Esophagus squamous epithelium (tissue), 5 donors: ENCODE measurements around the gene TOM1L1. TPM values are rescaled to one million over a fixed set of nuclear protein-coding genes. Genes with fewer than 3 reads are reported as not detected.

ENCODE experiments used
- DNase-seq: peaks from one replicate; lab custom pipeline; 2025; lab: John Stamatoyannopoulos, UW
- H3K27ac ChIP-seq, 4 donors: fragments of 200-600 bp; sonication (generic); one replicate each; pipeline ENCODE4 v1.5.1; 2016 to 2019; ENCODE audit warnings: mild to moderate bottlenecking in 1 of 4
- H3K27me3 ChIP-seq, 4 donors: fragments of 200-600 bp; sonication (generic); 1 replicate in 3 of 4; 2 replicates in 1 of 4; pipeline versions ENCODE4 v1.5.1 to v1.6.0; 2017 to 2021; ENCODE audit warnings: antibody characterized with exemption in 1 of 4
- H3K36me3 ChIP-seq, 3 donors: fragments of 200-600 bp; sonication (generic); one replicate each; pipeline ENCODE4 v1.5.1; 2016 to 2019
- H3K4me1 ChIP-seq, 3 donors: fragments of 200-600 bp; sonication (generic); one replicate each; pipeline ENCODE4 v1.5.1; 2017 to 2019
- H3K4me3 ChIP-seq, 4 donors: fragments of 200-600 bp; sonication (generic); 1 replicate in 3 of 4; 2 replicates in 1 of 4; pipeline ENCODE4 v1.5.1; 2016 to 2019; ENCODE audit warnings: mild to moderate bottlenecking in 2 of 4, moderate library complexity in 1 of 4
- H3K9me3 ChIP-seq, 3 donors: fragments of 200-600 bp; sonication (generic); one replicate each; pipeline ENCODE4 v1.5.1; 2016 to 2019
- CTCF ChIP-seq, 6 experiments: fragments of 450-650 bp in 4 of 6; fragments of 200-600 bp in 2 of 6; sonication (generic) in 2 of 6; IDR thresholded peaks; one replicate each; pipeline ENCODE4 v1.5.1; 2016 to 2019; ENCODE audit warnings: antibody characterized with exemption in 6 of 6, mild to moderate bottlenecking in 4 of 6, moderate library complexity in 4 of 6
- POLR2A ChIP-seq, 4 donors: fragments of 450-650 bp; IDR thresholded peaks; one replicate each; pipeline ENCODE4 v1.6.1; 2017; ENCODE audit warnings: antibody characterized with exemption in 4 of 4, mild to moderate bottlenecking in 4 of 4, moderate library complexity in 3 of 4
- WGBS, 2 donors: methylation state at CpG; one replicate each; pipeline ENCODE4 v1.1.5; 2018; 5-methylcytosine and 5-hydroxymethylcytosine counted together
- intact Hi-C: fragments of 100-400 bp; cut with DNase I; formaldehyde crosslinking; loops from one replicate; pipeline ENCODE4 v1.15.0; 2022
- total RNA-seq, 4 donors: library from RNA; depleted of rRNA; stranded (reverse); fragments of >200 nt; gene quantifications; one replicate each; pipeline ENCODE4 v1.1.0, GENCODE V29; 2016
- donor health status: DM: yes; HTN: yes; CAD: no.

The TOM1L1 gene
- total RNA-seq, 4 donors from 2014 or later = 31.6 to 42.5 (median 40.0) TPM

GRCh38 chr17:54990118-54990517 is 89.5 kb downstream of the TOM1L1 start:
- intact Hi-C loops = loop anchor here (5.0 kb wide), 1 partner anchor 367 kb away; no protein-coding TSS in a partner anchor
- H3K36me3 ChIP-seq = peaks cover 0 to 5% (median 0%) of the 10 kb centered on the region in 3 donors
- H3K4me1 ChIP-seq = no peaks in the 10 kb centered on the region
- H3K27me3 ChIP-seq = no peaks in the 10 kb centered on the region
- H3K4me3 ChIP-seq = no peak overlapping the region
- no peaks in the 10 kb centered on the region for H3K9me3 ChIP-seq
- no peak for DNase-seq
- H3K27ac ChIP-seq = no peak overlapping the region
- 92 to 97% methylated on average over 3 of the region's 4 CpGs for WGBS, 2 donors
- no peak for TF ChIP-seq CTCF (IDR thresholded peaks at IDR 0.05)
- no peak for TF ChIP-seq POLR2A (IDR thresholded peaks at IDR 0.05)

GRCh38 chr17:54991567-54991966 is 90.9 kb downstream of the TOM1L1 start:
- Histone ChIP-seq H3K27me3 (no peaks in the 10 kb centered on the region), H3K9me3 (no peaks in the 10 kb centered on the region), H3K4me3 (no peak overlapping the region), H3K27ac (no peak overlapping the region), H3K4me1 (no peaks in the 10 kb centered on the region), H3K36me3 (peaks cover 0 to 15% (median 0%) of the 10 kb centered on the region in 3 donors)
- TF ChIP-seq POLR2A (IDR thresholded peaks at IDR 0.05) (no peak), CTCF (IDR thresholded peaks at IDR 0.05) (no peak)
- DNase-seq = no peak
- WGBS, 2 donors = 0 to 97% methylated on average over 1 of the region's 1 CpG
- intact Hi-C loops = loop anchor here (5.0 kb wide), 1 partner anchor 366 kb away; no protein-coding TSS in a partner anchor

GRCh38 chr17:54992797-54993639 is 92.4 kb downstream of the TOM1L1 start:
- H3K36me3 ChIP-seq = peaks cover 0 to 15% (median 0%) of the 10 kb centered on the region in 3 donors
- no peaks in the 10 kb centered on the region for H3K27me3 ChIP-seq
- intact Hi-C loops = loop anchor here (5.0 kb wide), 1 partner anchor 364 kb away; no protein-coding TSS in a partner anchor
- H3K4me1 ChIP-seq = no peaks in the 10 kb centered on the region
- H3K27ac ChIP-seq = no peak overlapping the region
- no peak overlapping the region for H3K4me3 ChIP-seq
- DNase-seq = no peak
- no peaks in the 10 kb centered on the region for H3K9me3 ChIP-seq
- TF ChIP-seq POLR2A (IDR thresholded peaks at IDR 0.05) (no peak), CTCF (IDR thresholded peaks at IDR 0.05) (peak in 5 of 6 experiments; percentile 52 to 73 (median 62))
- 72 to 79% methylated on average over 8 of the region's 8 CpGs for WGBS, 2 donors

GRCh38 chr17:54996441-54996840 is 95.8 kb downstream of the TOM1L1 start:
- TF ChIP-seq CTCF (IDR thresholded peaks at IDR 0.05) (no peak), POLR2A (IDR thresholded peaks at IDR 0.05) (no peak)
- DNase-seq = no peak
- no peaks in the 10 kb centered on the region for H3K9me3 ChIP-seq
- intact Hi-C loops = no loop called here
- H3K4me1 ChIP-seq = no peaks in the 10 kb centered on the region
- H3K36me3 ChIP-seq = peaks cover 0 to 22% (median 5%) of the 10 kb centered on the region in 3 donors
- H3K27ac ChIP-seq = no peak overlapping the region
- 84 to 93% methylated on average over 1 of the region's 1 CpG for WGBS, 2 donors
- no peak overlapping the region for H3K4me3 ChIP-seq
- H3K27me3 ChIP-seq = no peaks in the 10 kb centered on the region

GRCh38 chr17:55002458-55002857 is 101.8 kb downstream of the TOM1L1 start:
- H3K27me3 ChIP-seq = no peaks in the 10 kb centered on the region
- intact Hi-C loops = no loop called here
- no peak overlapping the region for H3K4me3 ChIP-seq
- H3K4me1 ChIP-seq = no peaks in the 10 kb centered on the region
- DNase-seq = no peak
- H3K27ac ChIP-seq = no peak overlapping the region
- no peaks in the 10 kb centered on the region for H3K9me3 ChIP-seq
- H3K36me3 ChIP-seq = peaks cover 0 to 13% (median 5%) of the 10 kb centered on the region in 3 donors
- no peak for TF ChIP-seq POLR2A (IDR thresholded peaks at IDR 0.05)
- no peak for TF ChIP-seq CTCF (IDR thresholded peaks at IDR 0.05)
